ENCODE measurements around the gene OCLN. TPM values are rescaled to one million over a fixed set of nuclear protein-coding genes. Genes with fewer than 3 reads are reported as not detected.

The OCLN gene
- total and polyA plus RNA-seq, 4 donors = 0.54 to 2.6 (median 2.1) TPM

DNA sequence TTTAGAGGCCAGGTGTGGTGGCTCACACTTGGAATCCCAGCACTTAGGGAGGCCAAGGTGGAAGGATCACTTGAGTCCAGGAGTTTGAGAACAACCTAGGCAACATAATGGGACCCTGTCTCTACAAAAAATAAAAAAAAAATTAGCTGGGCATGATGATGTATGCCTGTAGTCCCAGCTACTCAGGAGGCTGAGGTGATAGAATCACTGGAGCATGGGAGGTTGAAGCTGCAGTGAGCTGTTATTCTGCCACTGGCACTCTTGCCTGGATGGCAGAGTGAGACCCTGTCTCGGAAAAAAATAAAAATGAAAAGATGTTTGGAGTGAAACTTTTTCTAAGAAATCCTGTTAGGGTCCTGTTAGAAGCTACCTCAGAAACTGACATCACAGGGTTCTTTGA, 24.2 kb downstream of the OCLN start:
- H3K4me1 ChIP-seq (ENCODE audit: control insufficient read depth in 1 of 2, insufficient read depth in 2 of 2, low read length in 2 of 2) = no peaks in the 10 kb centered on the region
- no peak overlapping the region for H3K27ac ChIP-seq (ENCODE audit: low read depth in 1 of 2, low read length in 2 of 2)
- intact Hi-C loops (cut with DNase I) = no loop called here
- H3K4me3 ChIP-seq (ENCODE audit: low read length in 2 of 2) = no peak overlapping the region
- no peaks in the 10 kb centered on the region for H3K9me3 ChIP-seq (ENCODE audit: control insufficient read depth, low read length)
- no peaks in the 10 kb centered on the region for H3K27me3 ChIP-seq (ENCODE audit: control insufficient read depth in 1 of 2, insufficient read depth in 2 of 2, low read length in 1 of 2)
- ATAC-seq (ENCODE audit: low FRiP score) (no peak), DNase-seq (no peak)
- WGBS, 2 donors = 88 to 96% methylated on average over 1 of the region's 1 CpG
- H3K36me3 ChIP-seq (ENCODE audit: control insufficient read depth in 1 of 2, insufficient read depth in 2 of 2, low read length in 1 of 2) = no peaks in the 10 kb centered on the region

DNA sequence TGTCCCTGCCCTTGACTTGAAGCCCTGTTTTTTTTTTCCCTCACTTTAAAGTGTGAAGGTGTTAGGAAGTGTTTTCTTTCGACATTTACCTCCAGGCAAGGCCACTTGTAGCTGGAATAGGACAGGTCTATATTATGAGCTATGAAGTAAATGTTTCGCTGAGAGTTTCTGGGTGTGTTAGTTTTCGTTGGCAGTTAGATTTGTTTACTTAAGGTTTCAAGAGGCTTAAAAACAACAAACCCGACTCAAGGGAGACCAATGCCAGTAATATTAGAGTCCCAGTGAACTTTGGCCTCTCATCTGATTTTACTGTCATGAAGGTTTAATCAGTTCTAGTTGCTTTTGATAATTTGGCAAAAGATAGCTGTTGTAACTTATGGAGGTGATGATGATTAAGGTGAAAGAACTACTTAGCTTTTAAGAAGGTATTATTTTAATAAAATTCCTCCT, 25.2 kb downstream of the OCLN start:
- no peaks in the 10 kb centered on the region for H3K27me3 ChIP-seq (ENCODE audit: control insufficient read depth in 1 of 2, insufficient read depth in 2 of 2, low read length in 1 of 2)
- H3K9me3 ChIP-seq (ENCODE audit: control insufficient read depth, low read length) = no peaks in the 10 kb centered on the region
- 9 to 21% methylated on average over 4 of the region's 4 CpGs for WGBS, 2 donors
- H3K4me1 ChIP-seq (ENCODE audit: control insufficient read depth in 1 of 2, insufficient read depth in 2 of 2, low read length in 2 of 2) = no peaks in the 10 kb centered on the region
- no peaks in the 10 kb centered on the region for H3K36me3 ChIP-seq (ENCODE audit: control insufficient read depth in 1 of 2, insufficient read depth in 2 of 2, low read length in 1 of 2)
- no peak for ATAC-seq (ENCODE audit: low FRiP score)
- intact Hi-C loops (cut with DNase I) = no loop called here
- no peak for DNase-seq
- no peak overlapping the region for H3K4me3 ChIP-seq (ENCODE audit: low read length in 2 of 2)
- H3K27ac ChIP-seq (ENCODE audit: low read depth in 1 of 2, low read length in 2 of 2) = no peak overlapping the region

DNA sequence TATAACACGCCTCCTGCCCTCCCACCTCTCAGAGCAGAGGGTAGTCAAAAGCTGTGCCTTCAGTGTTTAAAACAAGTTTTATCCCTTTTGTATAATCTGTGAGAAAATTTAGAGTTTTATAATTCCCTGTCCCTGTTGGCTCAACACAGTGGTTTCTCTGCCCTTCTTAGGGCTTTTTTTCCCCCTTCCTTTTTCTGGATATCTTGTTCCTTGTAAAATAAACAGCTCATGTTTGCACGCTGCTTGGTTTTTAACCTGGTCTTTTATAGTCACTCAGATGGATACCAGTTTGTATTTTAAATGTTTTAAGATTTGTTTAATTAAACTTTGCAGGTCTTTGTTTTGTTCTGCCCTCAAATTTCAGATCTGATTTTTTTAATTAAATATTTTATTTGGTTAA, 26.7 kb downstream of the OCLN start:
- Histone ChIP-seq H3K27me3 (ENCODE audit: control insufficient read depth in 1 of 2, insufficient read depth in 2 of 2, low read length in 1 of 2) (no peaks in the 10 kb centered on the region), H3K36me3 (ENCODE audit: control insufficient read depth in 1 of 2, insufficient read depth in 2 of 2, low read length in 1 of 2) (no peaks in the 10 kb centered on the region), H3K4me1 (ENCODE audit: control insufficient read depth in 1 of 2, insufficient read depth in 2 of 2, low read length in 2 of 2) (no peaks in the 10 kb centered on the region), H3K27ac (ENCODE audit: low read depth in 1 of 2, low read length in 2 of 2) (no peak overlapping the region), H3K4me3 (ENCODE audit: low read length in 2 of 2) (no peak overlapping the region), H3K9me3 (ENCODE audit: control insufficient read depth, low read length) (no peaks in the 10 kb centered on the region)
- intact Hi-C loops (cut with DNase I) = no loop called here
- no peak for ATAC-seq (ENCODE audit: low FRiP score)
- WGBS, 2 donors = 59 to 60% methylated on average over 2 of the region's 2 CpGs
- no peak for DNase-seq

DNA sequence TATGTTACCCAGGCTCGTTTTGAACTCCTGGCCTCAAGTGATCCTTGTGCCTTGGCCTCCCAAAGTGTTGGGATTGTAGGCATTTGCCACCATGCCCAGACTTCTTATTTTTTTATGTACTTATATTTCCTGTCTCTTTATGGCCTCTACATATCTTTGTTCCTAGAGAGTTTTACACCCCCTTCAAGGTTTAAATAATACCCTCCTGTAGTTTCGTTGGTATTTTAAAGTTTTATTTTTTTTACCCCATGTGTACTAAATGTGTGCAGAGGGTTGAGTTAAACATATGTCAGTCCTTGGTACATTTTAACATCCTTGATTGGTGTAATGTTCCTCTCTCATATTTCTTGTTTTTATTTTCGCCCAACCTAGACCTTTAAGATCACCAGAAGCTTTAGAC, 29.4 kb downstream of the OCLN start:
- intact Hi-C loops (cut with DNase I) = no loop called here
- 67 to 69% methylated on average over 3 of the region's 3 CpGs for WGBS, 2 donors
- H3K9me3 ChIP-seq (ENCODE audit: control insufficient read depth, low read length) = no peaks in the 10 kb centered on the region

DNA sequence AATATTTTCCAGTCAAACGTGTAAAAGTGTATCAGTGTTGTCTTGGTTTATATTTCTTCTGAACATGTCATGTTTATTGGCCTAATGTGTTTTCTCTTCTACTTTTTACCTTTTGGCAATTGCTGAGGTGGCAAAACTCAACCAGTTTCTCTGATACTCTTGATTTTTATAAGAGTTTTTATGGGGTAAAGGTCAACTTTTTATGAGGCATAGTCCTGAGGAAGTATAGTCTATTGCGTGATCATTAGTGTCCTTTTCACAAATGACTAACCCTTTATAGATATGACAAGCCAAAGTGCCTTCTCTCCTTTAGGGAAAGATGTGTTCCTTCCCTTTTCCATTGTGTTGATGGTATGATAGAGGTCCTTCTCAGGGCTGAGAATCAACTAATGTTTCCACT, 32.9 kb downstream of the OCLN start:
- WGBS, 2 donors = 76 to 77% methylated on average over 2 of the region's 2 CpGs
- Histone ChIP-seq H3K27ac (ENCODE audit: low read depth in 1 of 2, low read length in 2 of 2) (no peak overlapping the region), H3K4me1 (ENCODE audit: control insufficient read depth in 1 of 2, insufficient read depth in 2 of 2, low read length in 2 of 2) (no peaks in the 10 kb centered on the region), H3K27me3 (ENCODE audit: control insufficient read depth in 1 of 2, insufficient read depth in 2 of 2, low read length in 1 of 2) (peaks cover 0 to 1% of the 10 kb centered on the region in 2 donors), H3K9me3 (ENCODE audit: control insufficient read depth, low read length) (no peaks in the 10 kb centered on the region), H3K36me3 (ENCODE audit: control insufficient read depth in 1 of 2, insufficient read depth in 2 of 2, low read length in 1 of 2) (no peaks in the 10 kb centered on the region), H3K4me3 (ENCODE audit: low read length in 2 of 2) (no peak overlapping the region)
- intact Hi-C loops (cut with DNase I) = no loop called here
- no peak for ATAC-seq (ENCODE audit: low FRiP score)
- no peak for DNase-seq

More for the DNA sequence above, 29.4 kb downstream of the OCLN start:
- ATAC-seq (ENCODE audit: low FRiP score) (no peak), DNase-seq (no peak)
- Histone ChIP-seq H3K4me3 (ENCODE audit: low read length in 2 of 2) (no peak overlapping the region), H3K36me3 (ENCODE audit: control insufficient read depth in 1 of 2, insufficient read depth in 2 of 2, low read length in 1 of 2) (no peaks in the 10 kb centered on the region), H3K4me1 (ENCODE audit: control insufficient read depth in 1 of 2, insufficient read depth in 2 of 2, low read length in 2 of 2) (no peaks in the 10 kb centered on the region), H3K27ac (ENCODE audit: low read depth in 1 of 2, low read length in 2 of 2) (no peak overlapping the region), H3K27me3 (ENCODE audit: control insufficient read depth in 1 of 2, insufficient read depth in 2 of 2, low read length in 1 of 2) (no peaks in the 10 kb centered on the region)

DNA sequence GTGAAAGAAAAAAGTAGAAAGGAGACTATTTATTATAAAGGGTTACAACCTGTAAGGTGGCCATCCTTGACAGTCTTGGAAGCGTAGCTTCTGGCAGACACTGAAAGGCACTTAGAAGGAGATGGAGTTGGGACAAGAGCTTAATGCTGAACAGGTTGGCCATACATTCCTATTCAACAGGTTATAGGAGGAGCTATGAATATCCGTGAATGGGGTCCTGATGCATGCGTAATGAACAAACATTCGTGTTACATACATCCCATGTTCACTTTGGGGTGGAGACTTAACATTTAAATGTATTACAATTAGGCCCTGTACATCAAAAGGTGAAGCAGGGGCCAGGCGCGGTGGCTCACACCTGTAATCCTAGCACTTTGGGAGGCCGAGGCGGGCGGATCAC, 34.1 kb downstream of the OCLN start:
- peaks cover 0 to 1% of the 10 kb centered on the region in 2 donors for H3K27me3 ChIP-seq (ENCODE audit: control insufficient read depth in 1 of 2, insufficient read depth in 2 of 2, low read length in 1 of 2)
- no peaks in the 10 kb centered on the region for H3K36me3 ChIP-seq (ENCODE audit: control insufficient read depth in 1 of 2, insufficient read depth in 2 of 2, low read length in 1 of 2)
- 93 to 95% methylated on average over 9 of the region's 9 CpGs for WGBS, 2 donors
- H3K4me3 ChIP-seq (ENCODE audit: low read length in 2 of 2) = no peak overlapping the region
- no peaks in the 10 kb centered on the region for H3K9me3 ChIP-seq (ENCODE audit: control insufficient read depth, low read length)
- H3K4me1 ChIP-seq (ENCODE audit: control insufficient read depth in 1 of 2, insufficient read depth in 2 of 2, low read length in 2 of 2) = no peaks in the 10 kb centered on the region
- intact Hi-C loops (cut with DNase I) = no loop called here
- DNase-seq = no peak
- no peak overlapping the region for H3K27ac ChIP-seq (ENCODE audit: low read depth in 1 of 2, low read length in 2 of 2)
- ATAC-seq (ENCODE audit: low FRiP score) = no peak

DNA sequence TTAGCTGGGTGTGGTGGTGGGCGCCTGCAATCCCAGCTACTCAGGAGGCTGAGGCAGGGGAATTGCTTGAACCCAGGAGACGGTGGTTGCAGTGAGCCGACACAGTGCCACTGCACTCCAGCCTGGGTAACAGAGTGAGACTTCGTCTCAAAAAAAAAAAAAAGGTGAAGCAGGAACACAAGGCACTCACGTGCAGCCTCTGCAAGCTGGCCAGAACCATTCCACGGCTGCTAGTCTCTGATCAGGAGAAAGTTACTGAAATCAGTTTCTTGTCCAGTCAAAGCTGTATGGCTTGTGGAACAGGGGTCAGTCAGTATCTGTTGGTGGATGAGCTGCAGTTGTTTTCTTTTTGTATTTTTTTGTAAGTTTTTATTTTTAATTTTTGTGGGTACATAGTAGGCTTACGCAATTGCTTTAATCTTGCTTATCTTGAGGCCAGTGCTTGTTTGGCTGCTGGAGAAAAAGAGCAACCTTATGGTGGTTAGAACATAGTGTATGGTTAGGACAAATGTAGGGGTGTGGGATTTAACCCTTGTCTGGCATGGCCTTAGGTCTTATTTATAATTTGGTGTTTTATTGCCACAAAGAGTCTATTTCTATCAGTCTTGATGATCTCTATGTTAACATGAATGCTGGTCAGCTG, 34.7 kb downstream of the OCLN start:
- H3K27me3 ChIP-seq (ENCODE audit: control insufficient read depth in 1 of 2, insufficient read depth in 2 of 2, low read length in 1 of 2) = peaks cover 0 to 1% of the 10 kb centered on the region in 2 donors
- ATAC-seq (ENCODE audit: low FRiP score) (no peak), DNase-seq (no peak)
- intact Hi-C loops (cut with DNase I) = no loop called here
- WGBS, 2 donors = 81 to 84% methylated on average over 7 of the region's 7 CpGs
- H3K9me3 ChIP-seq (ENCODE audit: control insufficient read depth, low read length) = no peaks in the 10 kb centered on the region
- no peaks in the 10 kb centered on the region for H3K4me1 ChIP-seq (ENCODE audit: control insufficient read depth in 1 of 2, insufficient read depth in 2 of 2, low read length in 2 of 2)
- no peak overlapping the region for H3K4me3 ChIP-seq (ENCODE audit: low read length in 2 of 2)
- H3K27ac ChIP-seq (ENCODE audit: low read depth in 1 of 2, low read length in 2 of 2) = no peak overlapping the region
- no peaks in the 10 kb centered on the region for H3K36me3 ChIP-seq (ENCODE audit: control insufficient read depth in 1 of 2, insufficient read depth in 2 of 2, low read length in 1 of 2)

DNA sequence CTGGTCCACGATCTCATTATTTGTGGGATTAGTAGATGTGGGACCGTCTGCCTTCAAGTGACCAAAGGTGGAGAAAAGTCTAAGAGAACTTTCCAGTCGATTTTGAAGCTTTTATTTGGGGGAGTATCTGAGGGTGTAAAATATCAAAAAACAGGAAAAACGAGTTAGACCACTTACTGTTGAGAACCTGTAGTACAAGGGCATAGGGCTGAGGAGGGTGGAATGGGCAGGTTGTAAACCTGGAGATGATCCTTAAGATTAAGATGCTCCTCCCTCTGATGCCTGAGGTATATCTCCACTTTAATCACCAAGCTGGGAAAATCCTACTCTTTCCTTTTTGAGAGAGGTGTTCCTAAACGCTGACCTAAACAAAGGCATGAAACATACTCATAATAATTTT, 35.4 kb downstream of the OCLN start:
- DNase-seq (no peak), ATAC-seq (ENCODE audit: low FRiP score) (no peak)
- Histone ChIP-seq H3K27me3 (ENCODE audit: control insufficient read depth in 1 of 2, insufficient read depth in 2 of 2, low read length in 1 of 2) (peaks cover 0 to 1% of the 10 kb centered on the region in 2 donors), H3K4me1 (ENCODE audit: control insufficient read depth in 1 of 2, insufficient read depth in 2 of 2, low read length in 2 of 2) (no peaks in the 10 kb centered on the region), H3K4me3 (ENCODE audit: low read length in 2 of 2) (no peak overlapping the region), H3K9me3 (ENCODE audit: control insufficient read depth, low read length) (no peaks in the 10 kb centered on the region), H3K36me3 (ENCODE audit: control insufficient read depth in 1 of 2, insufficient read depth in 2 of 2, low read length in 1 of 2) (no peaks in the 10 kb centered on the region), H3K27ac (ENCODE audit: low read depth in 1 of 2, low read length in 2 of 2) (no peak overlapping the region)
- intact Hi-C loops (cut with DNase I) = no loop called here
- 63 to 66% methylated on average over 5 of the region's 5 CpGs for WGBS, 2 donors

DNA sequence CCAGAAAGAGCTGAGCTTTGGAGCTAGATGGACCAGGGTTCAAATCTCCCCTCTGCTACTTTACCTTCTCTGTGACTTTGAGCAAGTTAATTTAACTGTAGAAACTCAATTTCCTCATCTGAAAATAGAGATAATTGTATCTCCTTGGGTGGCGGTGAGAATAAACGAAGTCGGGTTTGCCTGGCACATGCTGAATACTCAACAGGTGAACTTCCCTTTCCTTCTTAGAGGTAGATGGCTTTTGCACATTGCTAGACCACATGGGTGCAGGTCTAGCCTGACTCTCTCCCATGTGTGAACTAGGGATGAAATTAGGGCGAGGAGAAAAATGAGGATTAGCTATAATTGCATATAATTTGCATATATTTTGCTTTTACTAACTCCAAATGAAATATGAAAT, 36.0 kb downstream of the OCLN start:
- Histone ChIP-seq H3K36me3 (ENCODE audit: control insufficient read depth in 1 of 2, insufficient read depth in 2 of 2, low read length in 1 of 2) (no peaks in the 10 kb centered on the region), H3K9me3 (ENCODE audit: control insufficient read depth, low read length) (no peaks in the 10 kb centered on the region), H3K27me3 (ENCODE audit: control insufficient read depth in 1 of 2, insufficient read depth in 2 of 2, low read length in 1 of 2) (peaks cover 0 to 1% of the 10 kb centered on the region in 2 donors), H3K4me1 (ENCODE audit: control insufficient read depth in 1 of 2, insufficient read depth in 2 of 2, low read length in 2 of 2) (no peaks in the 10 kb centered on the region), H3K27ac (ENCODE audit: low read depth in 1 of 2, low read length in 2 of 2) (no peak overlapping the region), H3K4me3 (ENCODE audit: low read length in 2 of 2) (no peak overlapping the region)
- WGBS, 2 donors = 83 to 87% methylated on average over 4 of the region's 4 CpGs
- no peak for ATAC-seq (ENCODE audit: low FRiP score)
- DNase-seq = no peak
- intact Hi-C loops (cut with DNase I) = no loop called here
